Measurements from ENCODE around the gene DDX51.

Gene DDX51

GRCh38 chr12:132169376-132169775 is 25.3 kb upstream of the DDX51 start:
- H3K27ac ChIP-seq = no peak overlapping the region
- TF ChIP-seq ZFX (IDR thresholded peaks at IDR 0.05) (no peak), CTCF (conservative IDR thresholded peaks at IDR 0.05) (no peak)

- no peak for TF ChIP-seq ZFX (IDR thresholded peaks at IDR 0.05)
- no peak for TF ChIP-seq CTCF (conservative IDR thresholded peaks at IDR 0.05)
- no peak overlapping the region for H3K27ac ChIP-seq
Observed at GRCh38 chr12:132168311-132169031, 24.4 kb upstream of the DDX51 start.

GRCh38 chr12:132167611-132168310 is 23.6 kb upstream of the DDX51 start:
- H3K27ac ChIP-seq = no peak overlapping the region
- TF ChIP-seq CTCF (conservative IDR thresholded peaks at IDR 0.05) (no peak), ZFX (IDR thresholded peaks at IDR 0.05) (no peak)

GRCh38 chr12:132166801-132167591 is 22.9 kb upstream of the DDX51 start:
- H3K27ac ChIP-seq = no peak overlapping the region
- no peak for TF ChIP-seq CTCF (conservative IDR thresholded peaks at IDR 0.05)
- no peak for TF ChIP-seq ZFX (IDR thresholded peaks at IDR 0.05)

- TF ChIP-seq CTCF (conservative IDR thresholded peaks at IDR 0.05) (no peak), ZFX (IDR thresholded peaks at IDR 0.05) (no peak)
- H3K27ac ChIP-seq = no peak overlapping the region
Observed at GRCh38 chr12:132166093-132166492, 22.0 kb upstream of the DDX51 start.

GRCh38 chr12:132165584-132165983 is 21.5 kb upstream of the DDX51 start:
- TF ChIP-seq CTCF (conservative IDR thresholded peaks at IDR 0.05) = no peak
- no peak for TF ChIP-seq ZFX (IDR thresholded peaks at IDR 0.05)
- no peak overlapping the region for H3K27ac ChIP-seq

- TF ChIP-seq ZFX (IDR thresholded peaks at IDR 0.05) = no peak
- no peak for TF ChIP-seq CTCF (conservative IDR thresholded peaks at IDR 0.05)
- H3K27ac ChIP-seq = no peak overlapping the region
Observed at GRCh38 chr12:132164426-132164825, 20.3 kb upstream of the DDX51 start.
